ENCODE results near the gene ENO2. TPM values are rescaled to one million over a fixed set of nuclear protein-coding genes. Genes with fewer than 3 reads are reported as not detected.

Gene ENO2
- total RNA-seq, 1 experiment from 2014 or later = 166 TPM

DNA sequence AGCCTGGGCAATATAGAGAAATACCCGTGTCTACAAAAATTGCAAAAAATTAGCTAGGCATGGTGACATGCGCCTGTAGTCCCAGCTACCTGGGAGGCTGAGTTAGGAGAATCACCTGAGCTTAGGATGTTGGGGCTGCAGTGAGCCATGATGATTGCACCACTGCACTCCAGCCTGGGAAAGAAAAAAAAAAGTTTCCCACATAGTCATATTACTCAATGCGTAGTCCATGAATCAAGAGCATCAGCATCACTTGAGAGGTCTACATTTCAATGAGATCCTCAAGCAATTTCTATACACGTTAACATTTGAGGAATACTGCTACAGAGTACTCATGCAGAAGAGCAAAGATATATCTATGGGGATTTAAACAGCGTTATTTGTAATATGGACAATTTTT, 15.0 kb upstream of the ENO2 start:
- TF ChIP-seq, protein P1, sequence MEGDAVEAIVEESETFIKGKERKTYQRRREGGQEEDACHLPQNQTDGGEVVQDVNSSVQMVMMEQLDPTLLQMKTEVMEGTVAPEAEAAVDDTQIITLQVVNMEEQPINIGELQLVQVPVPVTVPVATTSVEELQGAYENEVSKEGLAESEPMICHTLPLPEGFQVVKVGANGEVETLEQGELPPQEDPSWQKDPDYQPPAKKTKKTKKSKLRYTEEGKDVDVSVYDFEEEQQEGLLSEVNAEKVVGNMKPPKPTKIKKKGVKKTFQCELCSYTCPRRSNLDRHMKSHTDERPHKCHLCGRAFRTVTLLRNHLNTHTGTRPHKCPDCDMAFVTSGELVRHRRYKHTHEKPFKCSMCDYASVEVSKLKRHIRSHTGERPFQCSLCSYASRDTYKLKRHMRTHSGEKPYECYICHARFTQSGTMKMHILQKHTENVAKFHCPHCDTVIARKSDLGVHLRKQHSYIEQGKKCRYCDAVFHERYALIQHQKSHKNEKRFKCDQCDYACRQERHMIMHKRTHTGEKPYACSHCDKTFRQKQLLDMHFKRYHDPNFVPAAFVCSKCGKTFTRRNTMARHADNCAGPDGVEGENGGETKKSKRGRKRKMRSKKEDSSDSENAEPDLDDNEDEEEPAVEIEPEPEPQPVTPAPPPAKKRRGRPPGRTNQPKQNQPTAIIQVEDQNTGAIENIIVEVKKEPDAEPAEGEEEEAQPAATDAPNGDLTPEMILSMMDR (conservative IDR thresholded peaks at IDR 0.05) = no peak
- H3K27ac Mint-ChIP-seq = no peak overlapping the region
- no CpG with 5 or more reads among the region's 5 CpGs for WGBS (ENCODE audit: extremely low coverage, insufficient read length, low lambda C conversion rate)

More for the DNA sequence above, 15.0 kb upstream of the ENO2 start:
- Histone ChIP-seq H3K23ac (ENCODE audit: insufficient read length, low read depth, low read length) (no peak overlapping the region), H3K27me3 (ENCODE audit: insufficient read depth, low read length) (no peaks in the 10 kb centered on the region), H2BK20ac (ENCODE audit: low read depth, low read length, poor library complexity, severe bottlenecking) (no peak overlapping the region), H3K79me2 (ENCODE audit: insufficient read depth, low read length) (no peaks in the 10 kb centered on the region), H2BK15ac (ENCODE audit: low read depth, low read length) (no peak overlapping the region), H4K5ac (ENCODE audit: insufficient read length, low read depth, low read length) (no peak overlapping the region), H2AFZ (ENCODE audit: low read length) (no peak overlapping the region), H4K20me1 (ENCODE audit: control insufficient read depth, insufficient read depth, insufficient read length) (peaks cover 2% of the 10 kb centered on the region), H2BK5ac (ENCODE audit: insufficient read length, low read length) (no peak overlapping the region), H3K18ac (ENCODE audit: insufficient read length, low read depth, low read length) (no peak overlapping the region), H2BK120ac (ENCODE audit: low read depth, low read length, poor library complexity, severe bottlenecking) (no peak overlapping the region), H3K56ac (ENCODE audit: insufficient read length, low read depth, low read length) (no peak overlapping the region), H3K4me1 (ENCODE audit: insufficient read depth, low read length) (peaks cover 2% of the 10 kb centered on the region; the same call in 1 of the 2 replicates), H3K9ac (ENCODE audit: extremely low read depth, insufficient read length, low read length) (no peak overlapping the region), H4K91ac (ENCODE audit: insufficient read length, low read depth, low read length) (no peak overlapping the region), H3T11ph (ENCODE audit: low read length) (no peak overlapping the region), H3K4me2 (ENCODE audit: insufficient read depth, insufficient read length, low read length) (no peak overlapping the region), H2BK12ac (ENCODE audit: insufficient read length, low read depth, low read length) (no peak overlapping the region), H4K8ac (replicated peaks; ENCODE audit: insufficient read length, low read depth, low read length) (no peak overlapping the region), H3K27ac (ENCODE audit: insufficient read length, low read depth, low read length) (no peak overlapping the region), H2AK5ac (ENCODE audit: insufficient read length, low read length) (no peak overlapping the region), H3K9me3 (ENCODE audit: control insufficient read depth, low read depth, low read length) (no peaks in the 10 kb centered on the region), H3K23me2 (ENCODE audit: insufficient read length, low read depth, low read length, poor library complexity, severe bottlenecking) (no peaks in the 10 kb centered on the region), H3K4ac (ENCODE audit: low read depth, low read length) (no peak overlapping the region), H3K14ac (ENCODE audit: insufficient read depth, low read length) (no peak overlapping the region), H3K79me1 (ENCODE audit: insufficient read depth, low read depth, low read length, poor library complexity, severe bottlenecking) (no peaks in the 10 kb centered on the region)
- DNase-seq = no peak
- Mint-ChIP-seq H3K36me3 (ENCODE audit: insufficient read depth in 1 of 3, low read depth in 3 of 3) (no peaks in the 10 kb centered on the region), H3K4me1 (peaks cover 4 to 14% of the 10 kb centered on the region in 2 experiments), H3K9me3 (no peaks in the 10 kb centered on the region), H3K27me3 (ENCODE audit: low read depth) (no peaks in the 10 kb centered on the region; the same call in 1 of the 2 replicates), H3K4me3 (no peak overlapping the region; a peak in 1 of 5 replicates)

All from H9 (cell line).